ENCODE measurements around the gene ASB18.

ASB18 gene

GRCh38 chr2:236257575-236257974, 6.6 kb downstream of the ASB18 start:
- no peak overlapping the region for H2AFZ ChIP-seq (ENCODE audit: low read length, unreplicated experiment)
- no peaks in the 10 kb centered on the region for H3K4me1 ChIP-seq (ENCODE audit: control insufficient read depth, insufficient read depth, low read length, unreplicated experiment)
- no peaks in the 10 kb centered on the region for H3K79me2 ChIP-seq (ENCODE audit: control insufficient read depth, insufficient read depth, low read length, unreplicated experiment)
- H3K27ac ChIP-seq (ENCODE audit: low read depth, low read length), result no peak overlapping the region
- H3K27me3 ChIP-seq (ENCODE audit: insufficient read depth, low read length), result peaks cover 62% of the 10 kb centered on the region
- H3K4me3 ChIP-seq (ENCODE audit: low read depth, low read length), result no peak overlapping the region
- no peaks in the 10 kb centered on the region for H3K36me3 ChIP-seq (ENCODE audit: insufficient read depth, low read length)

- no peak overlapping the region for H2AFZ ChIP-seq (ENCODE audit: low read length, unreplicated experiment)
- H3K27me3 ChIP-seq (ENCODE audit: insufficient read depth, low read length), result peaks cover 61% of the 10 kb centered on the region
- H3K4me1 ChIP-seq (ENCODE audit: control insufficient read depth, insufficient read depth, low read length, unreplicated experiment), result no peaks in the 10 kb centered on the region
- H3K27ac ChIP-seq (ENCODE audit: low read depth, low read length), result no peak overlapping the region
- no peaks in the 10 kb centered on the region for H3K79me2 ChIP-seq (ENCODE audit: control insufficient read depth, insufficient read depth, low read length, unreplicated experiment)
- no peak overlapping the region for H3K4me3 ChIP-seq (ENCODE audit: low read depth, low read length)
- H3K36me3 ChIP-seq (ENCODE audit: insufficient read depth, low read length), result no peaks in the 10 kb centered on the region
Observed at GRCh38 chr2:236257136-236257535, 7.1 kb downstream of the ASB18 start.

- Histone ChIP-seq H2AFZ (ENCODE audit: low read length, unreplicated experiment) (no peak overlapping the region), H3K27me3 (ENCODE audit: insufficient read depth, low read length) (peaks cover 63% of the 10 kb centered on the region)
Observed at GRCh38 chr2:236256366-236256985, 7.7 kb downstream of the ASB18 start.

GRCh38 chr2:236254674-236255073, 9.5 kb downstream of the ASB18 start:
- Histone ChIP-seq H3K79me2 (ENCODE audit: control insufficient read depth, insufficient read depth, low read length, unreplicated experiment) (no peaks in the 10 kb centered on the region), H2AFZ (ENCODE audit: low read length, unreplicated experiment) (no peak overlapping the region), H3K36me3 (ENCODE audit: insufficient read depth, low read length) (no peaks in the 10 kb centered on the region), H3K27ac (ENCODE audit: low read depth, low read length) (no peak overlapping the region), H3K27me3 (ENCODE audit: insufficient read depth, low read length) (peaks cover 72% of the 10 kb centered on the region), H3K4me1 (ENCODE audit: control insufficient read depth, insufficient read depth, low read length, unreplicated experiment) (no peaks in the 10 kb centered on the region), H3K4me3 (ENCODE audit: low read depth, low read length) (no peak overlapping the region)

More at GRCh38 chr2:236256366-236256985, 7.7 kb downstream of the ASB18 start:
- H3K4me1 ChIP-seq (ENCODE audit: control insufficient read depth, insufficient read depth, low read length, unreplicated experiment), result no peaks in the 10 kb centered on the region
- H3K27ac ChIP-seq (ENCODE audit: low read depth, low read length), result no peak overlapping the region
- H3K36me3 ChIP-seq (ENCODE audit: insufficient read depth, low read length), result no peaks in the 10 kb centered on the region
- no peak overlapping the region for H3K4me3 ChIP-seq (ENCODE audit: low read depth, low read length)
- no peaks in the 10 kb centered on the region for H3K79me2 ChIP-seq (ENCODE audit: control insufficient read depth, insufficient read depth, low read length, unreplicated experiment)

- H3K36me3 ChIP-seq (ENCODE audit: insufficient read depth, low read length), result no peaks in the 10 kb centered on the region
- H3K27ac ChIP-seq (ENCODE audit: low read depth, low read length), result no peak overlapping the region
- no peaks in the 10 kb centered on the region for H3K4me1 ChIP-seq (ENCODE audit: control insufficient read depth, insufficient read depth, low read length, unreplicated experiment)
- H3K79me2 ChIP-seq (ENCODE audit: control insufficient read depth, insufficient read depth, low read length, unreplicated experiment), result no peaks in the 10 kb centered on the region
- H3K27me3 ChIP-seq (ENCODE audit: insufficient read depth, low read length), result peaks cover 72% of the 10 kb centered on the region
- no peak overlapping the region for H3K4me3 ChIP-seq (ENCODE audit: low read depth, low read length)
- H2AFZ ChIP-seq (ENCODE audit: low read length, unreplicated experiment), result no peak overlapping the region
Observed at GRCh38 chr2:236254001-236254400, 10.2 kb downstream of the ASB18 start.

GRCh38 chr2:236252602-236253001, 11.6 kb downstream of the ASB18 start:
- no peaks in the 10 kb centered on the region for H3K4me1 ChIP-seq (ENCODE audit: control insufficient read depth, insufficient read depth, low read length, unreplicated experiment)
- no peak overlapping the region for H2AFZ ChIP-seq (ENCODE audit: low read length, unreplicated experiment)
- H3K36me3 ChIP-seq (ENCODE audit: insufficient read depth, low read length), result no peaks in the 10 kb centered on the region
- H3K4me3 ChIP-seq (ENCODE audit: low read depth, low read length), result no peak overlapping the region
- H3K27me3 ChIP-seq (ENCODE audit: insufficient read depth, low read length), result peaks cover 70% of the 10 kb centered on the region
- no peak overlapping the region for H3K27ac ChIP-seq (ENCODE audit: low read depth, low read length)
- no peaks in the 10 kb centered on the region for H3K79me2 ChIP-seq (ENCODE audit: control insufficient read depth, insufficient read depth, low read length, unreplicated experiment)

GRCh38 chr2:236250909-236251579, 13.2 kb downstream of the ASB18 start:
- Histone ChIP-seq H3K4me1 (ENCODE audit: control insufficient read depth, insufficient read depth, low read length, unreplicated experiment) (no peaks in the 10 kb centered on the region), H3K79me2 (ENCODE audit: control insufficient read depth, insufficient read depth, low read length, unreplicated experiment) (no peaks in the 10 kb centered on the region), H3K27me3 (ENCODE audit: insufficient read depth, low read length) (peaks cover 60% of the 10 kb centered on the region), H3K27ac (ENCODE audit: low read depth, low read length) (no peak overlapping the region), H3K4me3 (ENCODE audit: low read depth, low read length) (no peak overlapping the region), H3K36me3 (ENCODE audit: insufficient read depth, low read length) (no peaks in the 10 kb centered on the region), H2AFZ (ENCODE audit: low read length, unreplicated experiment) (no peak overlapping the region)

GRCh38 chr2:236250286-236250685, 13.9 kb downstream of the ASB18 start:
- Histone ChIP-seq H2AFZ (ENCODE audit: low read length, unreplicated experiment) (no peak overlapping the region), H3K27me3 (ENCODE audit: insufficient read depth, low read length) (peaks cover 57% of the 10 kb centered on the region), H3K27ac (ENCODE audit: low read depth, low read length) (no peak overlapping the region), H3K4me3 (ENCODE audit: low read depth, low read length) (no peak overlapping the region), H3K36me3 (ENCODE audit: insufficient read depth, low read length) (no peaks in the 10 kb centered on the region), H3K4me1 (ENCODE audit: control insufficient read depth, insufficient read depth, low read length, unreplicated experiment) (no peaks in the 10 kb centered on the region), H3K79me2 (ENCODE audit: control insufficient read depth, insufficient read depth, low read length, unreplicated experiment) (no peaks in the 10 kb centered on the region)

- H3K27ac ChIP-seq (ENCODE audit: low read depth, low read length), result no peak overlapping the region
- no peak overlapping the region for H3K4me3 ChIP-seq (ENCODE audit: low read depth, low read length)
- H2AFZ ChIP-seq (ENCODE audit: low read length, unreplicated experiment), result no peak overlapping the region
- H3K79me2 ChIP-seq (ENCODE audit: control insufficient read depth, insufficient read depth, low read length, unreplicated experiment), result no peaks in the 10 kb centered on the region
- H3K27me3 ChIP-seq (ENCODE audit: insufficient read depth, low read length), result peaks cover 61% of the 10 kb centered on the region
- H3K36me3 ChIP-seq (ENCODE audit: insufficient read depth, low read length), result no peaks in the 10 kb centered on the region
- H3K4me1 ChIP-seq (ENCODE audit: control insufficient read depth, insufficient read depth, low read length, unreplicated experiment), result no peaks in the 10 kb centered on the region
Observed at GRCh38 chr2:236249066-236249465, 15.1 kb downstream of the ASB18 start.

- no peaks in the 10 kb centered on the region for H3K79me2 ChIP-seq (ENCODE audit: control insufficient read depth, insufficient read depth, low read length, unreplicated experiment)
- H3K27ac ChIP-seq (ENCODE audit: low read depth, low read length), result no peak overlapping the region
Observed at GRCh38 chr2:236246711-236247246, 17.4 kb downstream of the ASB18 start.

GRCh38 chr2:236244256-236244655, 19.9 kb downstream of the ASB18 start:
- H2AFZ ChIP-seq (ENCODE audit: low read length, unreplicated experiment), result no peak overlapping the region
- peaks cover 64% of the 10 kb centered on the region for H3K27me3 ChIP-seq (ENCODE audit: insufficient read depth, low read length)
- no peak overlapping the region for H3K4me3 ChIP-seq (ENCODE audit: low read depth, low read length)
- H3K79me2 ChIP-seq (ENCODE audit: control insufficient read depth, insufficient read depth, low read length, unreplicated experiment), result no peaks in the 10 kb centered on the region
- no peaks in the 10 kb centered on the region for H3K4me1 ChIP-seq (ENCODE audit: control insufficient read depth, insufficient read depth, low read length, unreplicated experiment)
- no peak overlapping the region for H3K27ac ChIP-seq (ENCODE audit: low read depth, low read length)
- no peaks in the 10 kb centered on the region for H3K36me3 ChIP-seq (ENCODE audit: insufficient read depth, low read length)

More at GRCh38 chr2:236246711-236247246, 17.4 kb downstream of the ASB18 start:
- no peak overlapping the region for H3K4me3 ChIP-seq (ENCODE audit: low read depth, low read length)
- H2AFZ ChIP-seq (ENCODE audit: low read length, unreplicated experiment), result no peak overlapping the region
- no peaks in the 10 kb centered on the region for H3K36me3 ChIP-seq (ENCODE audit: insufficient read depth, low read length)
- H3K4me1 ChIP-seq (ENCODE audit: control insufficient read depth, insufficient read depth, low read length, unreplicated experiment), result no peaks in the 10 kb centered on the region
- peaks cover 66% of the 10 kb centered on the region for H3K27me3 ChIP-seq (ENCODE audit: insufficient read depth, low read length)
